B cell (primary cell): ENCODE results near the gene C1orf174. TPM values are rescaled to one million over a fixed set of nuclear protein-coding genes. Genes with fewer than 3 reads are reported as not detected.

ENCODE experiments used
- ATAC-seq: fragments of 200-7000 bp; cut with Tn5 transposase; one replicate; pipeline ENCODE4 v1.10.0; 2021; ENCODE audit warnings: low read depth, mild to moderate bottlenecking, moderate number of reproducible peaks, moderate library complexity
- CTCF ChIA-PET: fragments of 350-600 bp; sonication (Branson Sonifier 250); formaldehyde crosslinking; loops from one replicate; lab custom pipeline; 2021; ENCODE audit warnings: antibody characterized with exemption, inconsistent platforms; lab: Charles Lee
- POLR2A ChIA-PET: fragments of 350-600 bp; sonication (Branson Sonifier 250); formaldehyde crosslinking; loops from one replicate; lab custom pipeline; 2021; ENCODE audit warnings: antibody characterized with exemption; lab: Charles Lee
- DNase-seq: peaks from one replicate; pipeline ENCODE4 v3.0.0; 2013
- H2AFZ ChIP-seq: 2 replicates; pipeline ENCODE4 v1.6.1; 2012; ENCODE audit warnings: mild to moderate bottlenecking, low read depth, low read length; ENCODE audit not compliant: insufficient read depth, poor library complexity, severe bottlenecking
- H3K27ac ChIP-seq, 2 donors: 1 replicate in 1 of 2; 2 replicates in 1 of 2; pipeline ENCODE4 v1.5.1; 2012 to 2013; ENCODE audit warnings: low read length in 2 of 2, mild to moderate bottlenecking in 2 of 2, moderate library complexity in 1 of 2
- H3K27me3 ChIP-seq, 4 experiments: fragments of 200-600 bp in 1 of 4; sonication (generic) in 1 of 4; replicated peaks in 1 of 4; 1 replicate in 2 of 4; 2 replicates in 2 of 4; pipeline versions ENCODE4 v1.6.1 to v1.7.0; 2013 to 2016; ENCODE audit warnings: low read length in 3 of 4, mild to moderate bottlenecking in 2 of 4, mixed read lengths in 1 of 4, moderate library complexity in 1 of 4; ENCODE audit not compliant: insufficient read depth in 4 of 4, control insufficient read depth in 3 of 4; ENCODE audit errors: control extremely low read depth in 1 of 4
- H3K36me3 ChIP-seq, 2 experiments: replicated peaks in 1 of 2; 1 replicate in 1 of 2; 2 replicates in 1 of 2; pipeline versions ENCODE4 v1.6.1 to v1.7.1; 2013; ENCODE audit warnings: low read length in 1 of 2; ENCODE audit not compliant: insufficient read depth in 2 of 2, control insufficient read depth in 1 of 2; ENCODE audit errors: control extremely low read depth in 1 of 2, extremely low read depth in 1 of 2
- H3K4me1 ChIP-seq, 2 donors: fragments of 200-600 bp in 1 of 2; sonication (generic) in 1 of 2; 1 replicate in 1 of 2; 2 replicates in 1 of 2; pipeline versions ENCODE4 v1.5.1 to v1.6.1; 2013 to 2017; ENCODE audit warnings: low read length in 2 of 2; ENCODE audit not compliant: control insufficient read depth in 2 of 2, insufficient read depth in 2 of 2
- H3K4me2 ChIP-seq: replicated peaks from 2 replicates; pipeline ENCODE3; 2012; ENCODE audit warnings: mild to moderate bottlenecking, low read depth, low read length; ENCODE audit not compliant: poor library complexity, severe bottlenecking
- H3K4me3 ChIP-seq, 5 experiments: fragments of 200-600 bp in 1 of 5; sonication (generic) in 1 of 5; 1 replicate in 3 of 5; 2 replicates in 2 of 5; pipeline versions ENCODE4 v1.5.1 to v1.7.0; 2011 to 2016; ENCODE audit warnings: low read length in 4 of 5, mild to moderate bottlenecking in 4 of 5, low read depth in 2 of 5, control low read depth in 1 of 5, moderate library complexity in 1 of 5; ENCODE audit not compliant: insufficient read depth in 1 of 5; ENCODE audit errors: control extremely low read depth in 1 of 5, extremely low read depth in 1 of 5
- H3K79me2 ChIP-seq: fragments of 200-600 bp; sonication (generic); one replicate; pipeline ENCODE4 v1.6.0; 2016; ENCODE audit warnings: low read length; ENCODE audit not compliant: control insufficient read depth, insufficient read depth
- H3K9ac ChIP-seq: fragments of 200-600 bp; sonication (generic); 2 replicates; pipeline ENCODE4 v1.6.1; 2017; ENCODE audit warnings: mild to moderate bottlenecking, low read length, moderate library complexity
- H3K9me3 ChIP-seq, 3 donors: one replicate each; pipeline versions ENCODE4 v1.6.1 to v1.7.1; 2013; ENCODE audit warnings: low read length in 2 of 3; ENCODE audit not compliant: control insufficient read depth in 2 of 3, insufficient read depth in 1 of 3; ENCODE audit errors: control extremely low read depth in 1 of 3
- H4K20me1 ChIP-seq: 2 replicates; pipeline ENCODE4 v1.6.0; 2012; ENCODE audit warnings: mild to moderate bottlenecking, low read length; ENCODE audit not compliant: insufficient read depth, control insufficient read depth, poor library complexity, severe bottlenecking
- H3K27ac Mint-ChIP-seq: one replicate; pipeline ENCODE4 v1.8.0; 2021; ENCODE audit warnings: mixed read lengths
- H3K27me3 Mint-ChIP-seq: one replicate; pipeline ENCODE4 v1.8.0; 2021; ENCODE audit warnings: mixed read lengths
- H3K4me1 Mint-ChIP-seq: one replicate; pipeline ENCODE4 v1.8.0; 2021; ENCODE audit warnings: mixed read lengths
- H3K4me3 Mint-ChIP-seq: one replicate; pipeline ENCODE4 v1.8.0; 2021; ENCODE audit warnings: mixed read lengths
- H3K9me3 Mint-ChIP-seq: one replicate; pipeline ENCODE4 v1.8.0; 2022; ENCODE audit warnings: mixed read lengths; ENCODE audit not compliant: insufficient read depth
- CTCF ChIP-seq: fragments of 200-600 bp; IDR thresholded peaks from one replicate; pipeline ENCODE4 v1.8.0; 2022; ENCODE audit warnings: antibody characterized with exemption, mild to moderate bottlenecking
- EZH2 ChIP-seq: IDR thresholded peaks from 2 replicates; pipeline ENCODE4 v1.6.1; 2012; ENCODE audit warnings: borderline replicate concordance, low read depth, mild to moderate bottlenecking, moderate library complexity, low read length; ENCODE audit not compliant: insufficient read depth, poor library complexity, severe bottlenecking
- WGBS: methylation state at CpG from one replicate; pipeline ENCODE4 v1.1.5; 2013; ENCODE audit warnings: missing lambda C conversion rate; ENCODE audit not compliant: insufficient coverage; 5-methylcytosine and 5-hydroxymethylcytosine counted together
- intact Hi-C: fragments of 100-400 bp; cut with micrococcal nuclease; formaldehyde crosslinking; loops from one replicate; pipeline ENCODE4 v1.10.0; 2022
- polyA plus RNA-seq: library from polyadenylated mRNA; depleted of rRNA; stranded (reverse); fragments of >200 nt; gene quantifications from 2 replicates; pipeline ENCODE4 v1.2.3, GENCODE V29; 2012
- total RNA-seq, 2 donors: library from RNA; stranded (reverse); fragments of 120-200 nt in 1 of 2; gene quantifications; 1 replicate in 1 of 2; 2 replicates in 1 of 2; pipeline versions ENCODE4 v1.2.3 to v1.2.4, GENCODE V29; 2013 to 2022

The C1orf174 gene
- total and polyA plus RNA-seq, 2 donors (not counting 1 experiment from before 2014, with no cell fraction given) = 33.2 to 49.8 TPM

- H4K20me1 ChIP-seq = no peaks in the 10 kb centered on the region
- H3K9me3 ChIP-seq = peaks cover 0 to 10% (median 0%) of the 10 kb centered on the region in 3 donors
- H3K9ac ChIP-seq = no peak overlapping the region
- H3K79me2 ChIP-seq = no peaks in the 10 kb centered on the region
- Mint-ChIP-seq H3K27ac (no peak overlapping the region), H3K4me3 (no peak overlapping the region), H3K27me3 (no peaks in the 10 kb centered on the region), H3K9me3 (no peaks in the 10 kb centered on the region), H3K4me1 (no peaks in the 10 kb centered on the region)
- no peak for ATAC-seq
- WGBS = 90% methylated on average over 25 of the region's 25 CpGs
- ChIA-PET CTCF (no interaction called here), POLR2A (no interaction called here)
- no peak overlapping the region for H2AFZ ChIP-seq
- H3K4me2 ChIP-seq = no peak overlapping the region
- no peaks in the 10 kb centered on the region for H3K36me3 ChIP-seq
- DNase-seq = no peak
- no peaks in the 10 kb centered on the region for H3K27me3 ChIP-seq
- TF ChIP-seq EZH2 (no peak), CTCF (no peak)
- no peak overlapping the region for H3K4me3 ChIP-seq
- intact Hi-C loops = no loop called here
- no peak overlapping the region for H3K27ac ChIP-seq
- H3K4me1 ChIP-seq = no peaks in the 10 kb centered on the region
Observed at GRCh38 chr1:3923378-3924185, 23.5 kb upstream of the C1orf174 start.

- Histone ChIP-seq H3K4me1 (no peaks in the 10 kb centered on the region), H2AFZ (no peak overlapping the region), H4K20me1 (no peaks in the 10 kb centered on the region), H3K27ac (no peak overlapping the region), H3K4me2 (no peak overlapping the region), H3K9me3 (peaks cover 0 to 5% (median 0%) of the 10 kb centered on the region in 3 donors), H3K9ac (no peak overlapping the region), H3K4me3 (no peak overlapping the region), H3K36me3 (no peaks in the 10 kb centered on the region), H3K79me2 (no peaks in the 10 kb centered on the region), H3K27me3 (no peaks in the 10 kb centered on the region)
- no peak for TF ChIP-seq CTCF
- TF ChIP-seq EZH2 = no peak
- ATAC-seq (no peak), DNase-seq (no peak)
- Mint-ChIP-seq H3K4me1 (no peaks in the 10 kb centered on the region), H3K27me3 (no peaks in the 10 kb centered on the region), H3K4me3 (no peak overlapping the region), H3K27ac (no peak overlapping the region), H3K9me3 (peaks cover 2% of the 10 kb centered on the region)
- WGBS = 82% methylated on average over 6 of the region's 6 CpGs
- CTCF ChIA-PET = no interaction called here
- intact Hi-C loops = no loop called here
- POLR2A ChIA-PET = no interaction called here
Observed at GRCh38 chr1:3922851-3923250, 22.8 kb upstream of the C1orf174 start.
